HL-60 (cell line): ENCODE measurements around the gene LRP5.

Experiments
- GABPA ChIP-seq: IDR thresholded peaks from 2 replicates; pipeline ENCODE4 v1.6.1; 2012; ENCODE audit warnings: low read depth
- POLR2AphosphoS5 ChIP-seq: IDR thresholded peaks from 2 replicates; pipeline ENCODE4 v1.6.1; 2012; ENCODE audit warnings: low read depth
- SPI1 ChIP-seq: IDR thresholded peaks from 2 replicates; pipeline ENCODE4 v1.6.1; 2012; ENCODE audit warnings: low read depth, mild to moderate bottlenecking, borderline replicate concordance
- TF ChIP-seq, protein P1 (sequence below): IDR thresholded peaks from 2 replicates; pipeline ENCODE4 v1.6.1; 2012; ENCODE audit warnings: low read depth; ENCODE audit not compliant: insufficient replicate concordance
- TF ChIP-seq, protein P2 (sequence below): IDR thresholded peaks from one replicate; pipeline ENCODE4 v1.5.1; 2011; ENCODE audit warnings: low read length, control low read depth, inconsistent platforms; ENCODE audit not compliant: insufficient read depth

DNA sequence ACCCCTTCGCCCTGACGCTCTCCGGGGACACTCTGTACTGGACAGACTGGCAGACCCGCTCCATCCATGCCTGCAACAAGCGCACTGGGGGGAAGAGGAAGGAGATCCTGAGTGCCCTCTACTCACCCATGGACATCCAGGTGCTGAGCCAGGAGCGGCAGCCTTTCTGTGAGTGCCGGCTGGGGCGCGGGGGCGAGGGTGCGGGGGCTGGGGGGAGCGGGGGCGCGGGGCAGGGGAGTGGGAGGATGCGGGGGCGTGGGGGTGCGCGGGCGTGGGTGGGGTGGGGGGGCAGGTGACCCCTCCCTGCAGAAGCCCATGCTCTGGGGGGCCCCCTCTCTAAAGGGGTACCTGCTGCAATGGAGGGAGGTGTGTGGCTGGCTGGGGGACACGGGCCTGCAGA, 51.4 kb downstream of the LRP5 start:
- TF ChIP-seq, protein P1, sequence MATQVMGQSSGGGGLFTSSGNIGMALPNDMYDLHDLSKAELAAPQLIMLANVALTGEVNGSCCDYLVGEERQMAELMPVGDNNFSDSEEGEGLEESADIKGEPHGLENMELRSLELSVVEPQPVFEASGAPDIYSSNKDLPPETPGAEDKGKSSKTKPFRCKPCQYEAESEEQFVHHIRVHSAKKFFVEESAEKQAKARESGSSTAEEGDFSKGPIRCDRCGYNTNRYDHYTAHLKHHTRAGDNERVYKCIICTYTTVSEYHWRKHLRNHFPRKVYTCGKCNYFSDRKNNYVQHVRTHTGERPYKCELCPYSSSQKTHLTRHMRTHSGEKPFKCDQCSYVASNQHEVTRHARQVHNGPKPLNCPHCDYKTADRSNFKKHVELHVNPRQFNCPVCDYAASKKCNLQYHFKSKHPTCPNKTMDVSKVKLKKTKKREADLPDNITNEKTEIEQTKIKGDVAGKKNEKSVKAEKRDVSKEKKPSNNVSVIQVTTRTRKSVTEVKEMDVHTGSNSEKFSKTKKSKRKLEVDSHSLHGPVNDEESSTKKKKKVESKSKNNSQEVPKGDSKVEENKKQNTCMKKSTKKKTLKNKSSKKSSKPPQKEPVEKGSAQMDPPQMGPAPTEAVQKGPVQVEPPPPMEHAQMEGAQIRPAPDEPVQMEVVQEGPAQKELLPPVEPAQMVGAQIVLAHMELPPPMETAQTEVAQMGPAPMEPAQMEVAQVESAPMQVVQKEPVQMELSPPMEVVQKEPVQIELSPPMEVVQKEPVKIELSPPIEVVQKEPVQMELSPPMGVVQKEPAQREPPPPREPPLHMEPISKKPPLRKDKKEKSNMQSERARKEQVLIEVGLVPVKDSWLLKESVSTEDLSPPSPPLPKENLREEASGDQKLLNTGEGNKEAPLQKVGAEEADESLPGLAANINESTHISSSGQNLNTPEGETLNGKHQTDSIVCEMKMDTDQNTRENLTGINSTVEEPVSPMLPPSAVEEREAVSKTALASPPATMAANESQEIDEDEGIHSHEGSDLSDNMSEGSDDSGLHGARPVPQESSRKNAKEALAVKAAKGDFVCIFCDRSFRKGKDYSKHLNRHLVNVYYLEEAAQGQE: no peak
- TF ChIP-seq, protein P2, sequence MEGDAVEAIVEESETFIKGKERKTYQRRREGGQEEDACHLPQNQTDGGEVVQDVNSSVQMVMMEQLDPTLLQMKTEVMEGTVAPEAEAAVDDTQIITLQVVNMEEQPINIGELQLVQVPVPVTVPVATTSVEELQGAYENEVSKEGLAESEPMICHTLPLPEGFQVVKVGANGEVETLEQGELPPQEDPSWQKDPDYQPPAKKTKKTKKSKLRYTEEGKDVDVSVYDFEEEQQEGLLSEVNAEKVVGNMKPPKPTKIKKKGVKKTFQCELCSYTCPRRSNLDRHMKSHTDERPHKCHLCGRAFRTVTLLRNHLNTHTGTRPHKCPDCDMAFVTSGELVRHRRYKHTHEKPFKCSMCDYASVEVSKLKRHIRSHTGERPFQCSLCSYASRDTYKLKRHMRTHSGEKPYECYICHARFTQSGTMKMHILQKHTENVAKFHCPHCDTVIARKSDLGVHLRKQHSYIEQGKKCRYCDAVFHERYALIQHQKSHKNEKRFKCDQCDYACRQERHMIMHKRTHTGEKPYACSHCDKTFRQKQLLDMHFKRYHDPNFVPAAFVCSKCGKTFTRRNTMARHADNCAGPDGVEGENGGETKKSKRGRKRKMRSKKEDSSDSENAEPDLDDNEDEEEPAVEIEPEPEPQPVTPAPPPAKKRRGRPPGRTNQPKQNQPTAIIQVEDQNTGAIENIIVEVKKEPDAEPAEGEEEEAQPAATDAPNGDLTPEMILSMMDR: no peak
- TF ChIP-seq POLR2AphosphoS5 (no peak), SPI1 (no peak), GABPA (no peak)
